ENCODE data around the gene SIPA1L3.
A peak's percentile ranks its signal among the peaks of the same experiment; 100 is the strongest.

SIPA1L3 gene

GRCh38 chr19:38076337-38076736 is 169.3 kb downstream of the SIPA1L3 start:
- DNase-seq: no peak

- no peak for DNase-seq
Observed at GRCh38 chr19:38078302-38078930, 171.4 kb downstream of the SIPA1L3 start.

GRCh38 chr19:38079926-38080380 is 172.9 kb downstream of the SIPA1L3 start:
- no peak for DNase-seq

- no peak for DNase-seq
Observed at GRCh38 chr19:38081547-38082255, 174.7 kb downstream of the SIPA1L3 start.

GRCh38 chr19:38082256-38083118 is 175.5 kb downstream of the SIPA1L3 start:
- no peak for DNase-seq

GRCh38 chr19:38084196-38084595 is 177.2 kb downstream of the SIPA1L3 start:
- no peak for DNase-seq

GRCh38 chr19:38089440-38089839 is 182.4 kb downstream of the SIPA1L3 start:
- DNase-seq: no peak

GRCh38 chr19:38093154-38093553 is 186.1 kb downstream of the SIPA1L3 start:
- no peak for DNase-seq

GRCh38 chr19:38093587-38093986 is 186.6 kb downstream of the SIPA1L3 start:
- no peak for DNase-seq

GRCh38 chr19:38095411-38096308 is 188.7 kb downstream of the SIPA1L3 start:
- DNase-seq: peak; percentile 88

GRCh38 chr19:38099966-38100365 is 193.0 kb downstream of the SIPA1L3 start:
- DNase-seq: no peak

- no peak for DNase-seq
Observed at GRCh38 chr19:38100589-38100988, 193.6 kb downstream of the SIPA1L3 start.

GRCh38 chr19:38101723-38102122 is 194.7 kb downstream of the SIPA1L3 start:
- DNase-seq: no peak

GRCh38 chr19:38105574-38105973 is 198.6 kb downstream of the SIPA1L3 start:
- no peak for DNase-seq

GRCh38 chr19:38107129-38107528 is 200.1 kb downstream of the SIPA1L3 start:
- no peak for DNase-seq

- no peak for DNase-seq
Observed at GRCh38 chr19:38111898-38112297, 204.9 kb downstream of the SIPA1L3 start.

- no peak for DNase-seq
Observed at GRCh38 chr19:38114651-38115050, 207.6 kb downstream of the SIPA1L3 start.

GRCh38 chr19:38115271-38115802 is 208.3 kb downstream of the SIPA1L3 start:
- DNase-seq: peak; percentile 63

GRCh38 chr19:38118176-38118575 is 211.2 kb downstream of the SIPA1L3 start:
- DNase-seq: no peak

GRCh38 chr19:38120471-38121025 is 213.5 kb downstream of the SIPA1L3 start:
- peak; percentile 93 for DNase-seq

GRCh38 chr19:38122402-38123093 is 215.5 kb downstream of the SIPA1L3 start:
- peak; percentile 84 for DNase-seq
